Subcutaneous adipose tissue (tissue), 4 donors: ENCODE results near the gene MYLK3. TPM values are rescaled to one million over a fixed set of nuclear protein-coding genes. Genes with fewer than 3 reads are reported as not detected.

Source experiments
- CTCF ChIP-seq: fragments of 450-650 bp; IDR thresholded peaks from one replicate; pipeline ENCODE4 v1.5.1; 2016; ENCODE audit warnings: low read depth, mild to moderate bottlenecking, control low read depth, antibody characterized with exemption, moderate library complexity
- total RNA-seq, 4 donors: library from RNA; depleted of rRNA; stranded (reverse); fragments of >200 nt; gene quantifications; one replicate each; pipeline ENCODE4 v1.1.0, GENCODE V29; 2016

The MYLK3 gene
- 1 to 10 TPM in 1 of 4 donors, under 1 TPM in 3; 0.17 to 2.6 (median 0.49) TPM for total RNA-seq

DNA sequence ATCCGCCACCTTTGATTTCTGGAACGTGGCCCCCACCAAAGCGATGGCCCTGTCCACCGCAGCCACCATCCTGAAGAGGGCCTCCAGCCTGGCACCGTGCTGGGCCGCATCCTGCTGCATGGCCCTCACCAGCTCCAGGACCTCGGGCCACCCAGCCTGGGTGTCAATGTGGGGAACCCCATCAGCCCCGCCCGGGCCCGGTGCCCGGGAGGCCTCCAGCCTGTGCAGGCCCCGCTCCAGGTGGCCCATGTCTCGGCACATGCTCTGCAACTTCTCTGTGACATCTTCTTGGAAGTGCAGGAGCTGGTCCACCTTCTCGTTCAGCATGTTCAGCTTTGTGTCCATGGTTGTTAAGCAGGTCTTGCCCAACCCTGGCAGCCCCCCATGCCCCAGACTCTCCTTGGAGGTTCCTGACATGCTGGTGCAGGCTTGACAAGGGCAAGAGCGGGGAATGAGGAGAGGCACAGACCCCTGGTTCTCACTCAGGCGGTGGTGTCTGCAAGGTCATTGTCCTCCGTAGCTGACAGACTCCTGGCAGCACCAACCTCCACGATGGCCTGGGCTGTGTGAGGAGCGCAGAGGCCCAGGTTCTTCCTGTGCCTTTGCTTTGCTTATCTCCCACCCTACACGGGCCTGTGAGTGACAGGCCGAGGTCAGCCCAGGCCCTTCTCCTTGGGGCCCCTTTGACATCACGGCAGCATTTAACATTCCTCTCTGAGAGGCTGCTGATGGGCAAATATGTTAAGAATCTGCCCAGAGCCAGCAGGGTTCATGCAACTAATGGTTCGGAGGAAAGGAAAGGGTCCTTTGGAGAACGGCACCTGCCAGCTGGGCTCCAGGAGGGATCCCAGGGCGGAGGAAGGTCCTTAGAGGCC is at the start of gene MYLK3:
TSS of gene MYLK3 (minus strand) at position 568 of the 875 bp plus-strand sequence. CDS start at position 417, 151 bp downstream.
- no peak for TF ChIP-seq CTCF

GRCh38 chr16:46797501-46797900 is 49.4 kb upstream of the MYLK3 start:
- TF ChIP-seq CTCF: no peak

- no peak for TF ChIP-seq CTCF
These were observed 48.7 kb upstream of the MYLK3 start for GRCh38 chr16:46796764-46797269.

- no peak for TF ChIP-seq CTCF
These were observed 45.7 kb upstream of the MYLK3 start for GRCh38 chr16:46793841-46794240.

GRCh38 chr16:46790599-46791270 is 42.6 kb upstream of the MYLK3 start:
- TF ChIP-seq CTCF: no peak

GRCh38 chr16:46789499-46790414 is 41.6 kb upstream of the MYLK3 start:
- TF ChIP-seq CTCF: no peak
